Loucy (cell line): ENCODE measurements around the gene MAPKBP1.

ENCODE experiments used
- H2AFZ ChIP-seq: fragments of 200-600 bp; sonication (generic); 2 replicates; pipeline ENCODE4 v1.6.0; 2016; ENCODE audit warnings: antibody characterized with exemption, mild to moderate bottlenecking, low read length, moderate library complexity
- H3F3A ChIP-seq: fragments of 200-600 bp; 2 replicates; pipeline ENCODE4 v1.6.0; 2016; ENCODE audit warnings: antibody characterized with exemption, low read depth, mild to moderate bottlenecking
- H3K27me3 ChIP-seq: fragments of 200-600 bp; sonication (generic); 2 replicates; pipeline ENCODE4 v1.6.1; 2014; ENCODE audit warnings: low read length, mild to moderate bottlenecking; ENCODE audit not compliant: insufficient read depth, poor library complexity, severe bottlenecking
- H3K36me3 ChIP-seq: fragments of 200-600 bp; sonication (generic); 2 replicates; pipeline ENCODE4 v1.6.1; 2016; ENCODE audit warnings: low read length; ENCODE audit not compliant: insufficient read depth
- H3K4me1 ChIP-seq: fragments of 200-600 bp; sonication (generic); 2 replicates; pipeline ENCODE4 v1.5.1; 2014; ENCODE audit warnings: low read length, mild to moderate bottlenecking; ENCODE audit not compliant: insufficient read depth, poor library complexity, severe bottlenecking
- H3K4me2 ChIP-seq: fragments of 200-600 bp; sonication (generic); 2 replicates; pipeline ENCODE4 v1.6.0; 2014; ENCODE audit warnings: antibody characterized with exemption, low read length, low read depth, mild to moderate bottlenecking; ENCODE audit not compliant: poor library complexity, severe bottlenecking
- H3K4me3 ChIP-seq: fragments of 200-600 bp; sonication (generic); 2 replicates; pipeline ENCODE4 v1.5.1; 2014; ENCODE audit warnings: low read length, mild to moderate bottlenecking, mixed read lengths; ENCODE audit not compliant: poor library complexity, severe bottlenecking
- H3K79me2 ChIP-seq: fragments of 200-600 bp; sonication (generic); 2 replicates; pipeline ENCODE4 v1.6.1; 2014; ENCODE audit warnings: low read length; ENCODE audit not compliant: insufficient read depth
- H3K9ac ChIP-seq: fragments of 200-600 bp; sonication (generic); 2 replicates; pipeline ENCODE4 v1.6.0; 2014; ENCODE audit warnings: mild to moderate bottlenecking, low read depth, low read length, moderate library complexity; ENCODE audit not compliant: poor library complexity, severe bottlenecking
- H3K9me2 ChIP-seq: fragments of 200-600 bp; sonication (generic); replicated peaks from 2 replicates; pipeline ENCODE4 v1.6.1; 2016; ENCODE audit warnings: low read depth, low read length, mixed read lengths
- H3K9me3 ChIP-seq: fragments of 200-600 bp; sonication (generic); 2 replicates; pipeline ENCODE4 v1.6.1; 2014; ENCODE audit warnings: mild to moderate bottlenecking, antibody characterized with exemption, low read length, low read depth; ENCODE audit not compliant: insufficient read depth
- H4K20me1 ChIP-seq: fragments of 200-600 bp; sonication (generic); 2 replicates; pipeline ENCODE4 v1.6.0; 2014; ENCODE audit warnings: antibody characterized with exemption, low read length, mild to moderate bottlenecking; ENCODE audit not compliant: insufficient read depth, poor library complexity, severe bottlenecking
- EZH2phosphoT487 ChIP-seq: fragments of 200-600 bp; IDR thresholded peaks from 2 replicates; pipeline ENCODE4 v1.6.1; 2018; ENCODE audit warnings: antibody characterized with exemption, mild to moderate bottlenecking, moderate library complexity, borderline replicate concordance
- TF ChIP-seq, protein P1 (sequence below): fragments of 200-600 bp; sonication (generic); conservative IDR thresholded peaks from 2 replicates; pipeline ENCODE4 v1.5.1; 2014; ENCODE audit warnings: mild to moderate bottlenecking, antibody characterized with exemption, low read length

The MAPKBP1 gene

DNA sequence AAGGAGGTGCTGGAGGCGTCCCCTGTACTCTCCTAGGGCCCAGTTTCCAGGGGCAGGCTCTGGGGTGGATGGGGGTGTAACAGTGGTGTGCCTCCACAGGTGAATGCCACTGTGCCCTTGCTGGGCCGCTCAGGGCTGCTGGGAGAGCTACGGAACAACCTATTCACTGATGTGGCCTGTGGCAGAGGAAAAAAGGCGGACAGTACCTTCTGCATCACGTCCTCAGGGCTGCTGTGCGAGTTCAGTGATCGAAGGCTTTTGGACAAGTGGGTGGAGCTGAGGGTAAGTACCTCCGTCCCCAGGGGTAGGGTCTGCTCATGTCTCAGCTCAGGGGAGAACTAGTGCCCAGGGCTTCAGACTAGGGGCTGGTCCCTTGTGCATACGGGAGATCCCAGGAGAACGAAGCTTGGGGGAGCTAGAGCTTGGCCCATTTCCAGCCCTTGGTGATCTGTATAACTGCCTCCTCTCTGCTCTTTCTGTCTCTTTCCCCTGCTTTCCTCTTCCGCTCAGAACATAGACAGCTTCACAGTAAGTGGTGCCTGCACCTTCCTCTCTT is 38.6 kb downstream of the MAPKBP1 start:
- H3K4me1 ChIP-seq = peaks cover 7% of the 10 kb centered on the region
- H3K9me2 ChIP-seq = no peaks in the 10 kb centered on the region
- no peak overlapping the region for H3K4me3 ChIP-seq
- no peak overlapping the region for H3K4me2 ChIP-seq
- H4K20me1 ChIP-seq = no peaks in the 10 kb centered on the region
- no peak overlapping the region for H3K9ac ChIP-seq
- TF ChIP-seq EZH2phosphoT487 = no peak
- TF ChIP-seq, protein P1, sequence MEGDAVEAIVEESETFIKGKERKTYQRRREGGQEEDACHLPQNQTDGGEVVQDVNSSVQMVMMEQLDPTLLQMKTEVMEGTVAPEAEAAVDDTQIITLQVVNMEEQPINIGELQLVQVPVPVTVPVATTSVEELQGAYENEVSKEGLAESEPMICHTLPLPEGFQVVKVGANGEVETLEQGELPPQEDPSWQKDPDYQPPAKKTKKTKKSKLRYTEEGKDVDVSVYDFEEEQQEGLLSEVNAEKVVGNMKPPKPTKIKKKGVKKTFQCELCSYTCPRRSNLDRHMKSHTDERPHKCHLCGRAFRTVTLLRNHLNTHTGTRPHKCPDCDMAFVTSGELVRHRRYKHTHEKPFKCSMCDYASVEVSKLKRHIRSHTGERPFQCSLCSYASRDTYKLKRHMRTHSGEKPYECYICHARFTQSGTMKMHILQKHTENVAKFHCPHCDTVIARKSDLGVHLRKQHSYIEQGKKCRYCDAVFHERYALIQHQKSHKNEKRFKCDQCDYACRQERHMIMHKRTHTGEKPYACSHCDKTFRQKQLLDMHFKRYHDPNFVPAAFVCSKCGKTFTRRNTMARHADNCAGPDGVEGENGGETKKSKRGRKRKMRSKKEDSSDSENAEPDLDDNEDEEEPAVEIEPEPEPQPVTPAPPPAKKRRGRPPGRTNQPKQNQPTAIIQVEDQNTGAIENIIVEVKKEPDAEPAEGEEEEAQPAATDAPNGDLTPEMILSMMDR = no peak
- H3K79me2 ChIP-seq = no peaks in the 10 kb centered on the region
- peaks cover 52% of the 10 kb centered on the region; the same call in 1 of the 2 replicates for H3K36me3 ChIP-seq
- H3F3A ChIP-seq = no peaks in the 10 kb centered on the region
- H3K9me3 ChIP-seq = no peaks in the 10 kb centered on the region
- no peak overlapping the region for H2AFZ ChIP-seq
- no peaks in the 10 kb centered on the region for H3K27me3 ChIP-seq

- H3K36me3 ChIP-seq = peaks cover 58% of the 10 kb centered on the region; the same call in 1 of the 2 replicates
- no peak overlapping the region for H3K9ac ChIP-seq
- H3F3A ChIP-seq = no peaks in the 10 kb centered on the region
- no peak overlapping the region for H3K4me3 ChIP-seq
- H3K4me1 ChIP-seq = peaks cover 7% of the 10 kb centered on the region
- H3K27me3 ChIP-seq = no peaks in the 10 kb centered on the region
- TF ChIP-seq, protein P1 = no peak
- no peak for TF ChIP-seq EZH2phosphoT487
- H3K9me3 ChIP-seq = no peaks in the 10 kb centered on the region
- no peaks in the 10 kb centered on the region for H3K9me2 ChIP-seq
- no peaks in the 10 kb centered on the region for H4K20me1 ChIP-seq
- H3K4me2 ChIP-seq = no peak overlapping the region
- no peak overlapping the region for H2AFZ ChIP-seq
- no peaks in the 10 kb centered on the region for H3K79me2 ChIP-seq
These were observed 39.1 kb downstream of the MAPKBP1 start for GRCh38 chr15:41813426-41813825.

DNA sequence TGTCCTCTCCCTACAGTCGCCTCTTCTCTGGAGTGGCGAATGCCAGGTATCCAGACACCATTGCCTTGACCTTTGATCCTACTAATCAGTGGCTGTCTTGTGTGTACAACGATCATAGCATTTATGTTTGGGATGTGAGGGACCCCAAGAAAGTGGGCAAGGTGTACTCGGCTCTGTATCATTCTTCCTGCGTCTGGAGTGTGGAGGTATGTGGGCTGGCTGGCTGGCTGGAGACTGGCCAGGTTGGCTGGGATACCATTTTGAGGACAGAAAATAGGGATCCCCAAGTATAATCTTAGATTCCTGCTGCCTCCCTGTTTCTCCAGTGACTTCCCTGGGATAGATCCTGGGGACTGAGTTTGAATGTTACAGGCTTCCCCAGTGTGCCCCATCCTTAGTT is 40.2 kb downstream of the MAPKBP1 start:
- H3K4me3 ChIP-seq = no peak overlapping the region
- no peak overlapping the region for H3K4me2 ChIP-seq
- H3K9me2 ChIP-seq = no peaks in the 10 kb centered on the region
- H3K9me3 ChIP-seq = no peaks in the 10 kb centered on the region
- H2AFZ ChIP-seq = no peak overlapping the region
- H3K79me2 ChIP-seq = no peaks in the 10 kb centered on the region
- peaks cover 4% of the 10 kb centered on the region for H3K4me1 ChIP-seq
- H3K27me3 ChIP-seq = no peaks in the 10 kb centered on the region
- TF ChIP-seq, protein P1 = no peak
- TF ChIP-seq EZH2phosphoT487 = no peak
- H4K20me1 ChIP-seq = no peaks in the 10 kb centered on the region
- H3K36me3 ChIP-seq = peaks cover 66% of the 10 kb centered on the region; the same call in 1 of the 2 replicates
- no peaks in the 10 kb centered on the region for H3F3A ChIP-seq
- H3K9ac ChIP-seq = no peak overlapping the region
